ENCODE data around the gene OR5D14. TPM values are rescaled to one million over a fixed set of nuclear protein-coding genes. Genes with fewer than 3 reads are reported as not detected.

The OR5D14 gene
- not detected for total RNA-seq

GRCh38 chr11:55795256-55795655, at the start of gene OR5D14:
Gene OR5D14, plus strand, starts transcription at chr11:55795556. Its CDS starts 0 bp downstream, at chr11:55795556.
- Histone ChIP-seq H3K9me3 (no peaks in the 10 kb centered on the region), H3K27me3 (no peaks in the 10 kb centered on the region), H3K36me3 (no peaks in the 10 kb centered on the region), H3K4me1 (no peaks in the 10 kb centered on the region), H3K4me3 (no peak within 1 kb of the TSS), H3K27ac (no peak within 1 kb of the TSS)
- intact Hi-C loops (cut with DNase I) = no loop called here
- no peak for TF ChIP-seq CTCF (IDR thresholded peaks at IDR 0.05)
- DNase-seq (ENCODE audit: low spot score in 2 of 2) = no peak

DNA sequence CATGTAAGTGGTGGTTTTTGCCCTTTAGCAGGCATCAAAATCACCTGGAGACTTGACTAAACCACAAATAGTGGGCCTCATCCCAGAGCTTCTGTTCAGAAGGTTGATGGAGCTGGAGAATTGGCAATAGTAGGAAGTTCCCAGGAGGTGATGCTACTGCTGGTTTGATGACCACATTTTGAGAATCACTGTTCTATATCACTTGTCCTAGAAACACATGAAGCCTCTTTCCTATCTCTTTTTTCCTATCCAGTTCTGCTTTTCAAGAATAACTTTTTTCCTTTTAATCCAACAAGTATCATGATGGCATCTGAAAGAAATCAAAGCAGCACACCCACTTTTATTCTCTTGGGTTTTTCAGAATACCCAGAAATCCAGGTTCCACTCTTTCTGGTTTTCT, 22.2 kb upstream of the OR5D14 start, which contains the start of gene OR5D13:
Gene OR5D13 (plus strand): TSS at position 301 of the 400 bp plus-strand sequence. CDS start 0 bp downstream, at position 301.
- TF ChIP-seq CTCF (IDR thresholded peaks at IDR 0.05) = no peak
- Histone ChIP-seq H3K27me3 (no peaks in the 10 kb centered on the region), H3K9me3 (no peaks in the 10 kb centered on the region), H3K4me1 (no peaks in the 10 kb centered on the region), H3K4me3 (no peak within 1 kb of the TSS), H3K27ac (no peak within 1 kb of the TSS), H3K36me3 (no peaks in the 10 kb centered on the region)
- intact Hi-C loops (cut with DNase I) = no loop called here
- no peak for DNase-seq (ENCODE audit: low spot score in 2 of 2)

DNA sequence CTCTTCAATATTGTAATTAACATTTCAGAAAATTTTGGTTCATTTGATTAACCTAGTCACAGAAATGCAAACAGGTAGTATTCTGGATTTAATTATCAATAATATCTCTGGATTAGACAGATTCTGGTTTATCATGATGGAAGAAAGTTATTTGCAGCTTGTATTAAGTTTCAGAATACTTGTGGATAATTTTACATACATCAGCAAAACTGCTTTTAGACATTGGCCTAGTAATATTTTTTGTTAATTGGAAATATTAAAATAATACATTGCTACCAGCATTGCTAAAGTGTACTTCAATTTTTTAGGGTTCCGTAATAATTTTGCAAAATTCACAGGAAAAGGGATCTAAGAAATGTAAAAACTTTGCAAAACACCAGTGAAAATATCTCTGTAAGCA, 3.8 kb upstream of the OR5D14 start:
- DNase-seq (ENCODE audit: low spot score in 2 of 2) = no peak
- intact Hi-C loops (cut with DNase I) = no loop called here
- Histone ChIP-seq H3K4me3 (no peak overlapping the region), H3K36me3 (no peaks in the 10 kb centered on the region), H3K4me1 (no peaks in the 10 kb centered on the region), H3K27me3 (no peaks in the 10 kb centered on the region), H3K9me3 (no peaks in the 10 kb centered on the region), H3K27ac (no peak overlapping the region)
- no peak for TF ChIP-seq CTCF (IDR thresholded peaks at IDR 0.05)

- H3K4me1 ChIP-seq = no peaks in the 10 kb centered on the region
These were observed 2.0 kb upstream of the OR5D14 start for GRCh38 chr11:55793321-55793720.

GRCh38 chr11:55806248-55806647, 10.9 kb downstream of the OR5D14 start:
- intact Hi-C loops (cut with DNase I) = no loop called here
- no peak for DNase-seq (ENCODE audit: low spot score in 2 of 2)
- H3K9me3 ChIP-seq = no peaks in the 10 kb centered on the region
- no peaks in the 10 kb centered on the region for H3K4me1 ChIP-seq
- H3K27ac ChIP-seq = no peak overlapping the region
- H3K4me3 ChIP-seq = no peak overlapping the region
- H3K36me3 ChIP-seq = no peaks in the 10 kb centered on the region
- no peaks in the 10 kb centered on the region for H3K27me3 ChIP-seq
- TF ChIP-seq CTCF (IDR thresholded peaks at IDR 0.05) = no peak

More at GRCh38 chr11:55793321-55793720, 2.0 kb upstream of the OR5D14 start:
- H3K36me3 ChIP-seq = no peaks in the 10 kb centered on the region
- no peak overlapping the region for H3K27ac ChIP-seq
- H3K27me3 ChIP-seq = no peaks in the 10 kb centered on the region
- no peaks in the 10 kb centered on the region for H3K9me3 ChIP-seq
- no peak overlapping the region for H3K4me3 ChIP-seq
- DNase-seq (ENCODE audit: low spot score in 2 of 2) = no peak
- TF ChIP-seq CTCF (IDR thresholded peaks at IDR 0.05) = no peak
- intact Hi-C loops (cut with DNase I) = no loop called here

DNA sequence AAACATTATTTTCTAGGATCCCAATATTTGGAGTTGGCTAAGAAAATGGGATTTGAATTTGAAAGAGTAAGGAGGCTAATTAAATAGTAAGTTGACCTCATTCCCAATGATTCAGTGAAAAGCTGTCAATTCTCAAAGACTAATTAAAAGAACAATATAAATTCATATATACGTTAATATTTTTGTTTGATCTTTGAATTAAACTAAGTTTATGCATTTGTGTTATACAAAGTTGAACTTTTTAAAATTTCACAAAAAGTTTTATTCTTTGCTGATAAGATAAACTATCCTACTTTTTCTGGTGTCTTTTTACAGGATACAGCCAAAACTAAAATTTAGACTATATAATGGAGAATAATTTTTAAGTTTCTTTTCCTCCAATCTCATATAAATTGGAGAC, 15.7 kb downstream of the OR5D14 start, which contains the start of gene OR5L1:
Gene OR5L1 (plus strand): TSS at position 301 of the 400 bp plus-strand sequence. CDS start 100 bp downstream, outside the sequence.
- Histone ChIP-seq H3K27ac (no peak within 1 kb of the TSS), H3K27me3 (no peaks in the 10 kb centered on the region), H3K4me3 (no peak within 1 kb of the TSS), H3K4me1 (no peaks in the 10 kb centered on the region), H3K9me3 (no peaks in the 10 kb centered on the region), H3K36me3 (no peaks in the 10 kb centered on the region)
- TF ChIP-seq CTCF (IDR thresholded peaks at IDR 0.05) = no peak
- DNase-seq (ENCODE audit: low spot score in 2 of 2) = no peak
- intact Hi-C loops (cut with DNase I) = no loop called here

Data from ascending aorta (tissue), 2 donors.